Kidney epithelial cell (primary cell): Measurements from ENCODE around the gene AGAP9. TPM values are rescaled to one million over a fixed set of nuclear protein-coding genes. Genes with fewer than 3 reads are reported as not detected.
"Not testable (repeated sequence)": the region's sequence is repeated elsewhere in the genome, so short reads cannot be mapped to it uniquely, and the experiment has no call there.

ENCODE experiments used
- DNase-seq: peaks from one replicate; pipeline ENCODE4 v3.0.0-alpha.2; 2010; ENCODE audit warnings: low read depth
- H3K27me3 ChIP-seq: 2 replicates; pipeline ENCODE4 v1.6.0; 2011; ENCODE audit warnings: low read length; ENCODE audit not compliant: control insufficient read depth, insufficient read depth
- H3K36me3 ChIP-seq: 2 replicates; pipeline ENCODE4 v1.5.1; 2011; ENCODE audit warnings: low read length; ENCODE audit not compliant: control insufficient read depth, insufficient read depth
- H3K4me3 ChIP-seq: 2 replicates; pipeline ENCODE4 v1.5.1; 2011; ENCODE audit warnings: low read depth, mild to moderate bottlenecking, control low read depth, low read length
- total RNA-seq: library from RNA; depleted of rRNA; stranded (reverse); fragments of >200 nt; gene quantifications from 2 replicates; pipeline ENCODE4 v1.2.3, GENCODE V29; 2015
- TF ChIP-seq, protein P1 (sequence below): IDR thresholded peaks from 2 replicates; pipeline ENCODE4 v1.5.1; 2011; ENCODE audit warnings: mild to moderate bottlenecking, moderate library complexity, low read length, control low read depth, inconsistent platforms; ENCODE audit not compliant: insufficient read depth, poor library complexity, severe bottlenecking

Gene AGAP9
- total RNA-seq, 1 donor from 2014 or later: 7.2 TPM

GRCh38 chr10:47461261-47461687 is 62.2 kb downstream of the AGAP9 start:
- peak overlapping the region; percentile 7 for H3K4me3 ChIP-seq

DNA sequence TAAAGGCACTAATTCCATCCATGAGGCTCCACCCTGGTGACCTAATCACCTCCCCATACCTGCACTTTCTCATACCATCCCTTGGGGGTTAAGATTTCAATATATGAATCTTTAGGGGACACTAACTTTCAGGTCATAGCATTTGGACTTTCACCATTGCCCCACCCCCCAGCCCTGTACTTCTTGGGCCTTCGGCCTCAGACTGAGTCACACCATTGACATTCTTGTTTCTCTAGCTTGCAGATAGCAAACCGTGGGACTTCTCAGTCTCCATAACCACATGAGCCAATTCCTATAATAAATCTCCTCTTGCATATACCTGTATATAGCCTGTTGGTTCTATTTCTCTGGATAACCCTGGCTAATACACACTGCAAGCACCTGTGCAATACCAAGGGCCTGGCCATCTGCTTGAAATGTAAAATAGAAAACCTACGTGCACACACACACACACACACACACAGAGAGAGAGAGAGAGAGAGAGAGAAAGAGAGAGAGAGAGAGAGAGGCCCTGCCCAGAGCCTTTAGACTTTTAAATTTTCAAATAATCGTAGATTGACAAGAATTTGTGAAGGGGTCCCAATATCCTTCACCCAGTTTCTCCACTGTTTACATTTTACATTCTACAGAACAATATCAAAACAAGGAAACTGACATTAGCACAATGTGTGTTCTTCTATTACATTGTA is 64.8 kb downstream of the AGAP9 start:
- TF ChIP-seq, protein P1, sequence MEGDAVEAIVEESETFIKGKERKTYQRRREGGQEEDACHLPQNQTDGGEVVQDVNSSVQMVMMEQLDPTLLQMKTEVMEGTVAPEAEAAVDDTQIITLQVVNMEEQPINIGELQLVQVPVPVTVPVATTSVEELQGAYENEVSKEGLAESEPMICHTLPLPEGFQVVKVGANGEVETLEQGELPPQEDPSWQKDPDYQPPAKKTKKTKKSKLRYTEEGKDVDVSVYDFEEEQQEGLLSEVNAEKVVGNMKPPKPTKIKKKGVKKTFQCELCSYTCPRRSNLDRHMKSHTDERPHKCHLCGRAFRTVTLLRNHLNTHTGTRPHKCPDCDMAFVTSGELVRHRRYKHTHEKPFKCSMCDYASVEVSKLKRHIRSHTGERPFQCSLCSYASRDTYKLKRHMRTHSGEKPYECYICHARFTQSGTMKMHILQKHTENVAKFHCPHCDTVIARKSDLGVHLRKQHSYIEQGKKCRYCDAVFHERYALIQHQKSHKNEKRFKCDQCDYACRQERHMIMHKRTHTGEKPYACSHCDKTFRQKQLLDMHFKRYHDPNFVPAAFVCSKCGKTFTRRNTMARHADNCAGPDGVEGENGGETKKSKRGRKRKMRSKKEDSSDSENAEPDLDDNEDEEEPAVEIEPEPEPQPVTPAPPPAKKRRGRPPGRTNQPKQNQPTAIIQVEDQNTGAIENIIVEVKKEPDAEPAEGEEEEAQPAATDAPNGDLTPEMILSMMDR: no peak
- Histone ChIP-seq H3K27me3 (peaks cover 3% of the 10 kb centered on the region), H3K36me3 (no peaks in the 10 kb centered on the region), H3K4me3 (no peak overlapping the region)
- peak; percentile 56 for DNase-seq

More at GRCh38 chr10:47461261-47461687, 62.2 kb downstream of the AGAP9 start:
- not testable (repeated sequence) for H3K27me3 ChIP-seq, H3K36me3 ChIP-seq, DNase-seq
- TF ChIP-seq, protein P1: peak; percentile 30

DNA sequence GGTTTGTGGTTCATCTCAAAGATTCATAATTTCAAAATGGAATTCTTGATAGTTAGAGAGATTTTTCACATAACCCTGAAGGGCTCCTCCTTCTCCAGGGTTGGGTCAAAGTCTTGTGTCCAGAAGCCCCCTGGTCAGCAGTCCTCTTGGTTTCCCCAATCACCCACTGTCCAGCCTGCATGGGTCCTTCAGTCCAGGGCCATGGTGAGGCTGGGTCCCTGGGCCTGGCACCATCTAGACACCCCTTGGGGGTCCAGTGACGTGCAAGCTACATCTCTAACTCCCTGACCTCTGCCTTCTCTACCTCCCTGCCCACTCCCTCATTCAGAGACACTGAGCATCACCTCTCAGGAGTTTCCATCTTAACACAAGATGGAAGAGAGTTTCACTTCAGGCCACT is 65.6 kb downstream of the AGAP9 start:
- no peak for DNase-seq
- TF ChIP-seq, protein P1: no peak
- no peak overlapping the region for H3K4me3 ChIP-seq
- no peaks in the 10 kb centered on the region for H3K36me3 ChIP-seq
- H3K27me3 ChIP-seq: peaks cover 5% of the 10 kb centered on the region

GRCh38 chr10:47457528-47457820 is 66.0 kb downstream of the AGAP9 start:
- TF ChIP-seq, protein P1: no peak
- Histone ChIP-seq H3K4me3 (no peak overlapping the region), H3K27me3 (peaks cover 5% of the 10 kb centered on the region), H3K36me3 (no peaks in the 10 kb centered on the region)
- no peak for DNase-seq

DNA sequence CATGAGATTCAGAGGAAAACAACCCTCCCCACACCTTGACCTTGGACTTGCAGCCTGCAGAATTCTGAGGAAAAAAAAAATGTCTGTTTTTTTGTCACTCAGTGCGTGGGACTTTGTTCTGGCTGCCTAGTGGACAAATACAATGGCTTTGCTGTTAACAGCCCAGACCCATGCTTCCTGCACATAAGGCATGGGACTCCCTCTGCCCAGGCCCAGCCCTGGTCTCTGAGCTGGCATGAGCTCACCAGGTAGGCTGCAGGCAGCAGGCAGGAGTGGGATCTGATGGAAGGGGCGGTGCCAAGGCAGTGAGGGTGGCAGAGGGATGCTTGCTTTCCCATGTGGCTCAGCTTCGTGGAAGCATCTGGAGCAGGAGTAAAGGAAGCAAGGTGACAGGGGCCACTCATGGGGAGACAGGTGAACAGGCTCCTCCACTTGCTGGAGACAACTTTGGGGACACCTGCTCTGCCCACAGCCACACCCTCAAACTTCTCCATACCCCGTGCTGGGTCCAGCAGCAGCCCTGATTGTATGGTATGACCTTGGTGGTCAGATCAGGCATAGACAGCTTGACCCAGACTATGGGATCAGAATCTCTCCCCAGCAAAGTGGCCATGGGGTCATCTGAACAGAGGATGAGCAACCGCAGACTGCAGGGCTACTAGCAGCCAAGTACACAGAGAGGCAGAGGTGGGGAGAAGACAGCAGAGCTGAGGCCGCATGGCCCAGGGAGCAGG is 66.5 kb downstream of the AGAP9 start:
- H3K27me3 ChIP-seq: peaks cover 5% of the 10 kb centered on the region
- TF ChIP-seq, protein P1: no peak

More for the DNA sequence above, 66.5 kb downstream of the AGAP9 start:
- no peak for DNase-seq
- Histone ChIP-seq H3K36me3 (no peaks in the 10 kb centered on the region), H3K4me3 (no peak overlapping the region)
